GM12873 (cell line): Measurements from ENCODE around the gene COL6A2.

Source experiments
- TF ChIP-seq, protein P1 (sequence below): IDR thresholded peaks from 2 replicates; pipeline ENCODE4 v1.5.1; 2012; ENCODE audit warnings: low read depth, mild to moderate bottlenecking, moderate library complexity, low read length, control low read depth; ENCODE audit not compliant: insufficient read depth; ENCODE audit errors: missing control alignments

Gene COL6A2

DNA sequence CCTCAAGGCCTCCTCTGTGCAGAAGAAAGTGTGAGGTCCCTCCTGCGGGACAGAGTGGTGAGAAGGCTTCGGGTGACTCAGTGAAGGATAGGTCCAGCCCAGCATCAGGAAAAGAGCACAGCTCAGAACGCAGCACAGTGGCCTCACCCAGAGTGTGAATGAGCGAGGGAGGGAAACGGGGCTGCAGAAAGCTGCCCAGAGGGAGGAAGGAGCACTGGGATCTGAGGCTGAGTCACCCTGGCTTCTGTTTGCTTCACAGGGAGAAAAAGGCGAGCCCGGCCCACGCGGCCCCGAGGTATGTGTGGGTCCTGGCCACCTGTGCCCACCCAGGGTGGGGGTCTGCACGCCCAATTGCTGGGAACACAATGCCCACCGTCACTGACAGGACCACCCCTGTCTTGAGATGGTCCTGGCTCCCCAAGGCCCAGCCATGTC, 24.3 kb downstream of the COL6A2 start:
- TF ChIP-seq, protein P1, sequence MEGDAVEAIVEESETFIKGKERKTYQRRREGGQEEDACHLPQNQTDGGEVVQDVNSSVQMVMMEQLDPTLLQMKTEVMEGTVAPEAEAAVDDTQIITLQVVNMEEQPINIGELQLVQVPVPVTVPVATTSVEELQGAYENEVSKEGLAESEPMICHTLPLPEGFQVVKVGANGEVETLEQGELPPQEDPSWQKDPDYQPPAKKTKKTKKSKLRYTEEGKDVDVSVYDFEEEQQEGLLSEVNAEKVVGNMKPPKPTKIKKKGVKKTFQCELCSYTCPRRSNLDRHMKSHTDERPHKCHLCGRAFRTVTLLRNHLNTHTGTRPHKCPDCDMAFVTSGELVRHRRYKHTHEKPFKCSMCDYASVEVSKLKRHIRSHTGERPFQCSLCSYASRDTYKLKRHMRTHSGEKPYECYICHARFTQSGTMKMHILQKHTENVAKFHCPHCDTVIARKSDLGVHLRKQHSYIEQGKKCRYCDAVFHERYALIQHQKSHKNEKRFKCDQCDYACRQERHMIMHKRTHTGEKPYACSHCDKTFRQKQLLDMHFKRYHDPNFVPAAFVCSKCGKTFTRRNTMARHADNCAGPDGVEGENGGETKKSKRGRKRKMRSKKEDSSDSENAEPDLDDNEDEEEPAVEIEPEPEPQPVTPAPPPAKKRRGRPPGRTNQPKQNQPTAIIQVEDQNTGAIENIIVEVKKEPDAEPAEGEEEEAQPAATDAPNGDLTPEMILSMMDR = no peak

DNA sequence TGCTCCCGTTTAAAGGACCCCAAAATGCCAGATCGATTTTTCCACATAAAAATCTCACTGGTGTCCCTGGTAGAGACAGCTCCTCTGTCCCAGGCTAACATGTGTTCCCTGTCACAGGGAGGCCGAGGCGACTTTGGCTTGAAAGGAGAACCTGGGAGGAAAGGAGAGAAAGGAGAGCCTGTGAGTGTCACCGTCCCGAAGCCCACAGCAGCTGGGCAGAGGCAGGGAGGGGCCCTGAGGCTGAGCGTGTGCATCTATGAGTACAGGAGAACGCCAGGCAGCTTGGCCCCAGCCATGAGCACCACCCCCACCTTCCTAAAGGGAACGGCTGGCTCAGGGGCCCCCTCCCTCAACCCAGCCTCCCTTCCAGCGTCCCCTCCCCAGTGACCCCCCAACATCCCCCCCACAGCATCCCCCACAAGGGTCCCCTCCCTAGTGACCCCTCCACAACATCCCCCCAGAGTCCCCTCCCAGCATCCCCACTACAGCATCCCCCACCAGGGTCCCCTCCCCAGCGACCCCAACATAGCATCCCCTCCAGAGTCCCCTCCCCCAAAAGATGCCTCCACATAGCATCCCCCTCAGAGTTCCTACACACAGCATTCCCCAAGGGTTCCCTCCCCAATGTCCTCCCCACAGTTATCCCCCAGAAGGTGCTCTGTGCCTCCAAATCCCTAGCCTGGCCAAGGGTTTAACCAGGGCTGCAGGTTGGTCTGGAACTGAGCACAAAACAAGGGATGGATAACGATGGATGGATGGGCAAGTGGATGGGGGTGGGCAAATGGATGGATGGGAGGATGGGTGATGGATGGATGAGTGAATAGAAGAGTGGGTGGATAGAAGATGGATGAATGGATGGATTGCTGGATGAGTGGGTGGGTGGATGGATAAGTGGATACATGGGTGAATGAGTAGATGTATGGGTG, 25.1 kb downstream of the COL6A2 start:
- TF ChIP-seq, protein P1 = no peak

- TF ChIP-seq, protein P1 = no peak
These were observed 26.4 kb downstream of the COL6A2 start for GRCh38 chr21:46124083-46124925.

DNA sequence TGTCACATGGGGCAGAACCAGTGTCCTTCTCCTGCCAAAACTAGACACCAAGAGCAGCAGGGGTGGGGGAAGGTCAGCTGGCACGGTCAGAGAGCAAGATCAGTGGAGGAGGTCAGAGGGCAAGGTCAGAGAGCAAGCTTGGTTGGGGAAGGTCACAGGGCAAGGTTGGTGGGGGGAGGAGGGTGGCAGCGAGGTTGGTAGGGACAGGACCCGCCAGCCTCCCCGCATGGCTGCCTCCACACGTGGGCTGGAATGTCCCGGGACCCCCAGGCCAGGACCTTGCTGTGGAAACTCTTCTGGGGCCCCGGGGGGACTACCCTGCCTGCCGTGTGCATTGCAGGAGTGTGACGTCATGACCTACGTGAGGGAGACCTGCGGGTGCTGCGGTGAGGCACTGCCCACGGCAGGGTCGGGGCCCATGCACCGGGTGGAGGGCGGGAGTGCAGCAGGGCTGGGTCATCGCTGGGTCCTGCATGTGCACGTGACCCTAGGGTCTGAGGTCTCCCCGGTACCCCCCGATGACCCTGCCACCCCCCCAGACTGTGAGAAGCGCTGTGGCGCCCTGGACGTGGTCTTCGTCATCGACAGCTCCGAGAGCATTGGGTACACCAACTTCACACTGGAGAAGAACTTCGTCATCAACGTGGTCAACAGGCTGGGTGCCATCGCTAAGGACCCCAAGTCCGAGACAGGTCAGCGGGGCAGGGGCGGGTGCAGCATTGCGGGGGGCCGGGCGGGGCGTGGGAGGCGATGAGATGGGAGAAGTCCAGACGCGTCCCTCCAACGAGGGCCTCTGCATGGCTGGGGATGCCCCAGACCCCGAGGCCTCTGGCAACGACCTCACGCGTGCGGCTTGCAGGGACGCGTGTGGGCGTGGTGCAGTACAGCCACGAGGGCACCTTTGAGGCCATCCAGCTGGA, 27.3 kb downstream of the COL6A2 start:
- TF ChIP-seq, protein P1 = no peak

DNA sequence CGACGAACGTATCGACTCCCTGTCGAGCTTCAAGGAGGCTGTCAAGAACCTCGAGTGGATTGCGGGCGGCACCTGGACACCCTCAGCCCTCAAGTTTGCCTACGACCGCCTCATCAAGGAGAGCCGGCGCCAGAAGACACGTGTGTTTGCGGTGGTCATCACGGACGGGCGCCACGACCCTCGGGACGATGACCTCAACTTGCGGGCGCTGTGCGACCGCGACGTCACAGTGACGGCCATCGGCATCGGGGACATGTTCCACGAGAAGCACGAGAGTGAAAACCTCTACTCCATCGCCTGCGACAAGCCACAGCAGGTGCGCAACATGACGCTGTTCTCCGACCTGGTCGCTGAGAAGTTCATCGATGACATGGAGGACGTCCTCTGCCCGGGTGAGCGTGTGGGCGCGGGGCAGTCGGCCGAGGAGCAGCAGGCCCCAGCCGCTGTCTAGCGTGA, 28.0 kb downstream of the COL6A2 start:
- TF ChIP-seq, protein P1 = no peak

DNA sequence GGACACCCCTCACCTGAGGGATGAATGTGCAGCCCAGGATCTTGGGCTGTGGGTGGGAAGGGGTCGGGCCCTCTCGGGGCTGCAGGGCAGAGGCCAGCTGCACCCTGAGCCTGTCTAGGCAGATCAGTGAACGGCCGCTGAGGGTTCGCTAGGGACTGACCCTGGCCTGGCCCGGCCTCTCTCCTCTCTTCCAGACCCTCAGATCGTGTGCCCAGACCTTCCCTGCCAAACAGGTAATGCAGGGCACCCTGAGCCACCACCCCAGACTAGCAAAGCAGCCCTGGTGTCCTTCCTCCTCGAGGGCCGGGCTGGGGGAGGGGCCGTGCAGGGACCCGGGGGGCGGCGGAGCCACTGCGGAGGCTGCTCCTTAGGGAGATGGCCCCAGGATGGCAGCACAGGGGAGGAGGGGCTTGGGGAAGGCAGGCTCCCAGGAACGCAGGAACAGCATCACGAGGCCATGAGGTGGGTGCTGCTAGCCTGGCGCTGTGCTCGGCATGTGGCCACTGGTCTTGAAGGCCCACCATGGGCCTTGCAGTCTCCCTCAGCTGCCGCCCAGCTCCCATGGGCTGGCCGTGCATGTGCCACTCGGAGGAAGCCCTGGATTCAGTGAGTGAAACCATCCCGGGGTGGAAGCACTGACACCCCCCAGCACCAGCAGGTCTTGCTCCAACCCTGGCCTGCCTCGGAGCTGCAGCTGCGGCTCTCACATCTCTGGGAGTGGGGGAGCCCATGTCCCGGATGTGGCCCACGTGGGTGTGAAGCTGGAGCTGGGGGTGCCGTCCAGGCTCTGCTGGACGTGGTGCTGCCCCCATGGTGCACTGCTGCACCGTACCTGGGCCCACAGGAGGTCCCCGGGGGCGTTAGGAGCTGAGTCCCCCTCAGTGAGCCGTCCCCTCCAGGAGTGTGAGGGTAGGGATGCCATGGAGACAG, 28.7 kb downstream of the COL6A2 start:
- TF ChIP-seq, protein P1 = no peak
